GM18520 (cell line): Measurements from ENCODE around the gene FAM114A1.

Source experiments
- ATAC-seq: cut with Tn5 transposase; IDR thresholded peaks from one replicate; pipeline ENCODE4 v1.9.1; 2021; ENCODE audit not compliant: unreplicated experiment

FAM114A1 gene

GRCh38 chr4:38867478-38868058 lies at the start of gene FAM114A1:
Gene FAM114A1, plus strand, starts transcription at chr4:38867806. Its CDS starts 10,273 bp downstream, at chr4:38878079.
- ATAC-seq, result peak; percentile 78

- peak; percentile 37 for ATAC-seq
Observed at GRCh38 chr4:38818441-38818976, 49.1 kb upstream of the FAM114A1 start.

- ATAC-seq, result peak; percentile 25
Observed at GRCh38 chr4:38819569-38819968, 48.0 kb upstream of the FAM114A1 start.

- ATAC-seq, result peak; percentile 32
Observed at GRCh38 chr4:38820329-38821061, 47.1 kb upstream of the FAM114A1 start.

- ATAC-seq, result no peak
Observed at GRCh38 chr4:38821739-38822138, 45.9 kb upstream of the FAM114A1 start.

GRCh38 chr4:38822748-38823303 lies 44.8 kb upstream of the FAM114A1 start:
- ATAC-seq, result no peak

GRCh38 chr4:38823766-38824165 lies 43.8 kb upstream of the FAM114A1 start:
- no peak for ATAC-seq

- no peak for ATAC-seq
Observed at GRCh38 chr4:38829237-38829636, 38.4 kb upstream of the FAM114A1 start.

GRCh38 chr4:38831653-38832052 lies 36.0 kb upstream of the FAM114A1 start:
- no peak for ATAC-seq

- ATAC-seq, result no peak
Observed at GRCh38 chr4:38832206-38832605, 35.4 kb upstream of the FAM114A1 start.

- no peak for ATAC-seq
Observed at GRCh38 chr4:38832624-38833528, 34.7 kb upstream of the FAM114A1 start.

- no peak for ATAC-seq
Observed at GRCh38 chr4:38834570-38834969, 33.0 kb upstream of the FAM114A1 start.

GRCh38 chr4:38837334-38837733 lies 30.3 kb upstream of the FAM114A1 start:
- ATAC-seq, result no peak

- ATAC-seq, result no peak
Observed at GRCh38 chr4:38837849-38838248, 29.8 kb upstream of the FAM114A1 start.

- ATAC-seq, result no peak
Observed at GRCh38 chr4:38842994-38843393, 24.6 kb upstream of the FAM114A1 start.

GRCh38 chr4:38846015-38846414 lies 21.6 kb upstream of the FAM114A1 start:
- no peak for ATAC-seq

GRCh38 chr4:38855466-38855865 lies 12.1 kb upstream of the FAM114A1 start:
- no peak for ATAC-seq

GRCh38 chr4:38856046-38856445 lies 11.6 kb upstream of the FAM114A1 start:
- no peak for ATAC-seq

GRCh38 chr4:38856524-38857337 lies 10.9 kb upstream of the FAM114A1 start, which contains the start of gene TLR6:
Gene TLR6, minus strand, starts transcription at chr4:38856817. Its CDS starts 27,344 bp downstream, at chr4:38829473.
- ATAC-seq, result peak; percentile 39
